Subcutaneous adipose tissue (tissue), 4 donors: ENCODE data around the gene IGFBP1. TPM values are rescaled to one million over a fixed set of nuclear protein-coding genes. Genes with fewer than 3 reads are reported as not detected.

Source experiments
- total RNA-seq, 4 donors: library from RNA; depleted of rRNA; stranded (reverse); fragments of >200 nt; gene quantifications; one replicate each; pipeline ENCODE4 v1.1.0, GENCODE V29; 2016
- TF ChIP-seq, protein P1 (sequence below): fragments of 450-650 bp; IDR thresholded peaks from one replicate; pipeline ENCODE4 v1.5.1; 2016; ENCODE audit warnings: low read depth, mild to moderate bottlenecking, control low read depth, antibody characterized with exemption, moderate library complexity

The IGFBP1 gene
- total RNA-seq, 4 donors from 2014 or later, result not detected

- TF ChIP-seq, protein P1, sequence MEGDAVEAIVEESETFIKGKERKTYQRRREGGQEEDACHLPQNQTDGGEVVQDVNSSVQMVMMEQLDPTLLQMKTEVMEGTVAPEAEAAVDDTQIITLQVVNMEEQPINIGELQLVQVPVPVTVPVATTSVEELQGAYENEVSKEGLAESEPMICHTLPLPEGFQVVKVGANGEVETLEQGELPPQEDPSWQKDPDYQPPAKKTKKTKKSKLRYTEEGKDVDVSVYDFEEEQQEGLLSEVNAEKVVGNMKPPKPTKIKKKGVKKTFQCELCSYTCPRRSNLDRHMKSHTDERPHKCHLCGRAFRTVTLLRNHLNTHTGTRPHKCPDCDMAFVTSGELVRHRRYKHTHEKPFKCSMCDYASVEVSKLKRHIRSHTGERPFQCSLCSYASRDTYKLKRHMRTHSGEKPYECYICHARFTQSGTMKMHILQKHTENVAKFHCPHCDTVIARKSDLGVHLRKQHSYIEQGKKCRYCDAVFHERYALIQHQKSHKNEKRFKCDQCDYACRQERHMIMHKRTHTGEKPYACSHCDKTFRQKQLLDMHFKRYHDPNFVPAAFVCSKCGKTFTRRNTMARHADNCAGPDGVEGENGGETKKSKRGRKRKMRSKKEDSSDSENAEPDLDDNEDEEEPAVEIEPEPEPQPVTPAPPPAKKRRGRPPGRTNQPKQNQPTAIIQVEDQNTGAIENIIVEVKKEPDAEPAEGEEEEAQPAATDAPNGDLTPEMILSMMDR, result no peak
Measured at GRCh38 chr7:45890902-45891461, 2.7 kb downstream of the IGFBP1 start.

DNA sequence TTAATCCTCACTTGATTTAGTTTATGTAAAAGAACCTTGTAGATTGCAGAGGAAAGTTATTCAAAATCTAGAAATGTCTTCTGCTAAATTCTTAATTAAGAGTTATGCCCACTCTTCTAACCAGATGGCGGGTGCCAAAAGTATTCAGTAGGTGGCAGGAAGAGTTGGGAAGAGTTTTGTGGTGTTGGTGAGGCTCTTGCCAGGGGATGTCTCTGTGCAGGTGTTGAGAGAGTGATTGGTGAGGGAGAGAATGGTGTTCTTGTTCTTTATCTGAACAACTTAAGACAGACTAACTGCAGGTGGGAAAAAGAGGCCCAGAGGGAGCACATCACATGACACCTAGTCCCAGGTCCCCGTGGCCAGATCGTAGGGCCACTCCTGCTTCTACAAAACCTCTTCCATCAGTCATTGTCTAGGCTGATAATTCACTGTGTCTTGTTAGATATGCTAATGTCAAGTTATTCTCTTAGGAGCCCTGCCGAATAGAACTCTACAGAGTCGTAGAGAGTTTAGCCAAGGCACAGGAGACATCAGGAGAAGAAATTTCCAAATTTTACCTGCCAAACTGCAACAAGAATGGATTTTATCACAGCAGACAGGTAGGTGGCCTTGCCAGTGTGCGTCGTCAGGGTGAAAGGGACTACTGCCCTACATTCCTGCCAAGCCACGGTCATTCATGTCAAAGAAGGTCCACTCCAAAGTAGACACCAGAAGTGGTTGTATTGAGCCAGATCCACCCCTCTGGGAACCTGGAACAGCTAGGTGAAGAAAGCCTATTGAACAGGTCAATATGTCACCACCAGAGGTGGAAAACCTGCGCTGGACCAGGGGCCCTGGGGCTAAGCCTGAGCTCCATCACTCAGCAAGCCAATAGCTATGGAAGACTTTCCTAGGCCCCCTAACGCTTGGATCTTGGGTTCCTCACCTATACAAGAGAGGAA lies 3.4 kb downstream of the IGFBP1 start:
- TF ChIP-seq, protein P1, result no peak

- TF ChIP-seq, protein P1, result no peak
Measured at GRCh38 chr7:45892407-45893035, 4.2 kb downstream of the IGFBP1 start.

GRCh38 chr7:45893374-45893995 lies 5.2 kb downstream of the IGFBP1 start:
- TF ChIP-seq, protein P1, result no peak

- TF ChIP-seq, protein P1, result no peak
Measured at GRCh38 chr7:45893996-45894664, 5.8 kb downstream of the IGFBP1 start.

- TF ChIP-seq, protein P1, result no peak
Measured at GRCh38 chr7:45894665-45895062, 6.4 kb downstream of the IGFBP1 start.
